Fibroblast of lung (primary cell): ENCODE measurements around the gene SELPLG. TPM values are rescaled to one million over a fixed set of nuclear protein-coding genes. Genes with fewer than 3 reads are reported as not detected.

Experiments used
- DNase-seq, 2 donors: peaks; one replicate each; pipeline versions ENCODE4 v3.0.0 to v3.0.0-alpha.2; 2010; ENCODE audit warnings: low read depth in 2 of 2
- H2AFZ ChIP-seq: 2 replicates; pipeline ENCODE4 v1.5.1; 2012; ENCODE audit warnings: low read length, control low read depth, inconsistent platforms
- H3K27ac ChIP-seq: 2 replicates; pipeline ENCODE4 v1.5.1; 2011; ENCODE audit warnings: low read length, control low read depth; ENCODE audit not compliant: insufficient read depth
- H3K27me3 ChIP-seq: 2 replicates; pipeline ENCODE4 v1.5.1; 2011; ENCODE audit warnings: mild to moderate bottlenecking, low read length; ENCODE audit not compliant: control insufficient read depth, insufficient read depth
- H3K36me3 ChIP-seq: 2 replicates; pipeline ENCODE4 v1.5.1; 2011; ENCODE audit warnings: low read length; ENCODE audit not compliant: control insufficient read depth, insufficient read depth
- H3K4me1 ChIP-seq: 2 replicates; pipeline ENCODE4 v1.5.1; 2011; ENCODE audit warnings: low read length; ENCODE audit not compliant: control insufficient read depth, insufficient read depth; ENCODE audit errors: extremely low read depth
- H3K4me2 ChIP-seq: 2 replicates; pipeline ENCODE4 v1.5.1; 2011; ENCODE audit warnings: low read length, control low read depth; ENCODE audit not compliant: insufficient read depth; ENCODE audit errors: extremely low read depth
- H3K4me3 ChIP-seq, 4 experiments: fragments of 200-600 bp in 1 of 4; sonication (generic) in 1 of 4; replicated peaks in 1 of 4; 2 replicates each; pipeline ENCODE4 v1.5.1; 2011 to 2016; ENCODE audit warnings: low read length in 4 of 4, low read depth in 3 of 4, mild to moderate bottlenecking in 3 of 4, control low read depth in 2 of 4, inconsistent platforms in 1 of 4, mixed read lengths in 1 of 4; ENCODE audit not compliant: insufficient read depth in 1 of 4; ENCODE audit errors: control extremely low read depth in 1 of 4
- H3K79me2 ChIP-seq: 2 replicates; pipeline ENCODE4 v1.5.1; 2012; ENCODE audit warnings: mild to moderate bottlenecking, low read length, inconsistent platforms; ENCODE audit not compliant: control insufficient read depth, insufficient read depth
- H3K9ac ChIP-seq: 2 replicates; pipeline ENCODE4 v1.5.1; 2011; ENCODE audit warnings: mild to moderate bottlenecking, low read length, control low read depth; ENCODE audit not compliant: insufficient read depth
- H3K9me3 ChIP-seq: 2 replicates; pipeline ENCODE4 v1.5.1; 2012; ENCODE audit warnings: low read depth, low read length; ENCODE audit not compliant: control insufficient read depth, insufficient read depth
- H4K20me1 ChIP-seq: 2 replicates; pipeline ENCODE4 v1.5.1; 2011; ENCODE audit warnings: low read length; ENCODE audit not compliant: control insufficient read depth, insufficient read depth; ENCODE audit errors: extremely low read depth
- CTCF ChIP-seq, 2 donors: IDR thresholded peaks in 1 of 2; conservative IDR thresholded peaks in 1 of 2; 1 replicate in 1 of 2; 2 replicates in 1 of 2; pipeline ENCODE4 v1.5.1; 2011 to 2012; ENCODE audit warnings: low read length in 2 of 2, control low read depth in 1 of 2, inconsistent platforms in 1 of 2, low read depth in 1 of 2, mild to moderate bottlenecking in 1 of 2
- EZH2 ChIP-seq: IDR thresholded peaks from 2 replicates; pipeline ENCODE4 v1.5.1; 2012; ENCODE audit warnings: low read length, control low read depth, mild to moderate bottlenecking; ENCODE audit errors: missing control alignments
- polyA plus RNA-seq, 2 donors: library from polyadenylated mRNA; depleted of rRNA in 1 of 2; stranded (reverse) in 1 of 2; unstranded in 1 of 2; fragments of >200 nt; gene quantifications; 2 replicates each; pipeline ENCODE4 v1.2.1, GENCODE V29; 2011 to 2012; ENCODE audit warnings: missing spikeins in 1 of 2
- total RNA-seq: library from RNA; depleted of rRNA; stranded (reverse); fragments of >200 nt; gene quantifications from 2 replicates; pipeline ENCODE4 v1.2.1, GENCODE V29; 2014

SELPLG gene
- total and polyA plus RNA-seq, 2 donors (not counting 1 experiment from before 2014, with no cell fraction given) = 1.5 to 3.0 TPM

DNA sequence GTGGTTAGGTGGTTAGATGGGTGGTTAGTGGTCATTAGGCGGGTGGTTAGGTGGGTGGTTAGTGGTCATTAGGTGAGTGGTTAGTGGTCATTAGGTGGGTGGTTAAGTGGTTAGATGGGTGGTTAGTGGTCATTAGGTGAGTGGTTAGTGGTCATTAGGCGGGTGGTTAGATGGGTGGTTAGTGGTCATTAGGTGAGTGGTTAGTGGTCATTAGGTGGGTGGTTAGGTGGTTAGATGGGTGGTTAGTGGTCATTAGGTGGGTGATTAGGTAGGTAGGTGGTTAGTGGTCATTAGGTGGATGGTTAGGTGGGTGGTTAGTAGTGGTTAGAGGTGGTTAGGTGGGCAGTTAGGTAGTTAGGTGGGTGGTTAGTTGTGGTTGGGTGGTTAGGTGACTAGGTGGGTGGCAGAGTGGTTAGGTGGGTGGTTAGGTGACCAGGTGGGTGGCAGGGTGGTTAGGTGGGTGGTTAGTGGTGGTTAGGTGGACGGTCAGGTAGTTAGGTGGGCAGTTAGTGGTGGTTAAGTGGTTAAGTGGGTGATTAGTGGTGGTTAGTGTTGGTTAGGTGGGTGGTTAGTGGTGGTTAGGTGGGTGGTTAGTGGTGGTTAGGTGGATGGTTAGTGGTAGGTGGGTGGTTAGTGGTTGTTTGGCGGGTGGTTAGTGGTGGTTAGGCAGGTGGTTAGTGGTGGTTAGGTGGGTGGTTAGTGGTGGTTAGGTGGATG lies 27.8 kb downstream of the SELPLG start:
- DNase-seq = no peak
- H4K20me1 ChIP-seq = no peaks in the 10 kb centered on the region
- TF ChIP-seq EZH2 (no peak), CTCF (conservative IDR thresholded peaks at IDR 0.05 in 1 of 2, IDR thresholded peaks at IDR 0.05 in 1 of 2; ENCODE audit: low read depth in 1 of 2, low read length in 2 of 2) (no peak)
- H3K36me3 ChIP-seq = no peaks in the 10 kb centered on the region
- H3K9me3 ChIP-seq = no peaks in the 10 kb centered on the region
- H3K79me2 ChIP-seq = no peaks in the 10 kb centered on the region
- no peak overlapping the region for H2AFZ ChIP-seq
- no peaks in the 10 kb centered on the region for H3K27me3 ChIP-seq
- no peak overlapping the region for H3K4me3 ChIP-seq
- peak overlapping the region; percentile 49 for H3K27ac ChIP-seq
- H3K4me1 ChIP-seq = peaks cover 20% of the 10 kb centered on the region
- no peak overlapping the region for H3K4me2 ChIP-seq
- no peak overlapping the region for H3K9ac ChIP-seq

DNA sequence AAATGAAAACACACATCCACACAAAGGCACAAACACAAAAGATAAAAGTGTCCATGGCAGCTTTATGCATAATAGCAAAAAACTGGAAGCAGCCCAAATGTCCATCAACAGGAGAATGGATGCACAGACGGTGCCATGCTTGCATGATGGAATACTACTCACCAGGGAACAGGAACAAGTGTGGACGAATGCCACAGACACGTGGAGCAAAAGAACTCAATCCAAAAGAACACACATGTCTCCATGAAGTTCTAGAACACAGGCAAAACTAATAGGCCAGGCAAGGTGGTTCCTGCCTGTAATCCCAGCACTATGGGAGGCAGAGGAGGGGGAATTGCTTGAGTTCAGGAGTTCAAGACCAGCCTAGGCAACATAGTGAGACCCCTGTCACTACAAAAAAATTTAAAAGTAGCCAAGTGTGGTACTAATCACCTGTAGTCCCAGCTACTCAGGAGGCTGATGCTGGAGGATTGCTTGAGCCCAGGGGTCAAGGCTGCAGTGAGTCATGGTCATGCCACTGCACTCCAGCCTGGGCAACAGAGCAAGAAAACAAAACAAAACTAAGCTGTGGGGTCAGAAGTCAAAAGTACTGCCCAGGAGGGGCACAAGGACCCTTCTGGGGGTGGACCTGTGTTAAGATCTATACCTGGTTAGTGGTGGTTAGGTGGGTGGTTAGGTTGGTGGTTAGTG lies 28.5 kb downstream of the SELPLG start:
- Histone ChIP-seq H3K9ac (no peak overlapping the region), H3K4me1 (peaks cover 19% of the 10 kb centered on the region), H3K36me3 (no peaks in the 10 kb centered on the region), H3K27ac (peak overlapping the region; percentile 49), H2AFZ (no peak overlapping the region), H4K20me1 (no peaks in the 10 kb centered on the region), H3K4me2 (no peak overlapping the region), H3K9me3 (no peaks in the 10 kb centered on the region), H3K4me3 (no peak overlapping the region), H3K79me2 (no peaks in the 10 kb centered on the region), H3K27me3 (no peaks in the 10 kb centered on the region)
- peak in 1 of 2 donors; percentile 37 for DNase-seq
- no peak for TF ChIP-seq CTCF (conservative IDR thresholded peaks at IDR 0.05 in 1 of 2, IDR thresholded peaks at IDR 0.05 in 1 of 2; ENCODE audit: low read depth in 1 of 2, low read length in 2 of 2)
- TF ChIP-seq EZH2 = no peak

DNA sequence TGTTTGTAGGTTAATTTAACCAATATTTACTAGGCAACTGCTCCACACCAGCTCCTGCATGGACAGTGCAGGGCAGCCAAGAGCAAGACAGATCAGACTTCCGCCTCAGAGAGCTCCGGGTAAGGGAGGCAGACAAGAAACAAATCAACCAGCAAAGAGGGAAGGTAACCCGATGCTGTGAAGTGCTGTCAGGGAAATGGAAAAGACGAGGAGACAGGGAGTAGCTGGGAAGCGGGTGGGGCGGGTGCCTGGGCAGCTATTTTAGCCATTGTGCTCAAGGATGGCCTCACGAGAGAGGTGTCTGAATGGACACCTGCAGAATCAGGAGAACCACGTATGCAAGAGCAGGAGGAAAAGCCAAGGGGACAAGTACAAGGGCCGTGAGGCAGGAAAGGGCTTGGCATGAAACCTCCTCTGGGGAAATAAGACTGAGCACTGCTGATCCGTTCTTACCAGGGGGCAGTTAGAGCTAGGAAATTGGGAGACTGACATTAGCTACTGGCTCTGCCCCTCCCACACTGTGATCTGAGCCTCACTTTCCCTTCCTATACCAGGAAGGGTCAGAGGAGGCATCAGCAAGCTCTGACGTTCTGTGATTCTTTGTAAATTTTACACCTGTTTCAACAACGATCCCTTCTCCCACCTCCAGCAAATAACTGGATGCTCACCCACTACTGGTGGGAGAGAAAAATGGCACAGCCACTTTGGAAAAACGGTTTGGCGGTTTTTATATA lies 29.3 kb downstream of the SELPLG start:
- no peak for DNase-seq
- Histone ChIP-seq H2AFZ (no peak overlapping the region), H3K4me1 (peaks cover 14% of the 10 kb centered on the region), H3K36me3 (no peaks in the 10 kb centered on the region), H3K79me2 (no peaks in the 10 kb centered on the region), H3K27me3 (no peaks in the 10 kb centered on the region), H3K4me2 (no peak overlapping the region), H3K9me3 (no peaks in the 10 kb centered on the region), H3K9ac (no peak overlapping the region), H4K20me1 (no peaks in the 10 kb centered on the region), H3K27ac (no peak overlapping the region), H3K4me3 (no peak overlapping the region)
- TF ChIP-seq CTCF (conservative IDR thresholded peaks at IDR 0.05 in 1 of 2, IDR thresholded peaks at IDR 0.05 in 1 of 2; ENCODE audit: low read depth in 1 of 2, low read length in 2 of 2) = no peak
- no peak for TF ChIP-seq EZH2
